Liver (tissue), 9 donors: Measurements from ENCODE around the gene IGSF3. TPM values are rescaled to one million over a fixed set of nuclear protein-coding genes. Genes with fewer than 3 reads are reported as not detected.

Experiments used
- DNase-seq: peaks from one replicate; pipeline ENCODE4 v3.0.0-alpha.2; 2017; ENCODE audit warnings: low spot score
- H3K27ac ChIP-seq, 2 donors: one replicate each; pipeline ENCODE4 v1.7.0; 2013; ENCODE audit warnings: inconsistent platforms in 2 of 2, low read length in 2 of 2, control low read depth in 1 of 2, low read depth in 1 of 2, mild to moderate bottlenecking in 1 of 2
- H3K27me3 ChIP-seq, 4 donors: one replicate each; pipeline versions ENCODE4 v1.6.1 to v1.7.0; 2013; ENCODE audit warnings: low read length in 3 of 4, inconsistent platforms in 1 of 4, mild to moderate bottlenecking in 1 of 4, moderate library complexity in 1 of 4; ENCODE audit not compliant: control insufficient read depth in 4 of 4, insufficient read depth in 4 of 4
- H3K36me3 ChIP-seq, 4 donors: one replicate each; pipeline versions ENCODE4 v1.6.1 to v1.7.0; 2013; ENCODE audit warnings: low read length in 3 of 4, mild to moderate bottlenecking in 3 of 4, low read depth in 1 of 4, moderate library complexity in 1 of 4; ENCODE audit not compliant: control insufficient read depth in 4 of 4, insufficient read depth in 3 of 4
- H3K4me1 ChIP-seq, 4 donors: one replicate each; pipeline versions ENCODE4 v1.6.1 to v1.7.0; 2013; ENCODE audit warnings: low read length in 3 of 4, mild to moderate bottlenecking in 3 of 4, moderate library complexity in 1 of 4; ENCODE audit not compliant: control insufficient read depth in 4 of 4, insufficient read depth in 4 of 4
- H3K4me3 ChIP-seq, 3 donors: one replicate each; pipeline versions ENCODE4 v1.6.1 to v1.7.0; 2013; ENCODE audit warnings: low read length in 3 of 3, control low read depth in 1 of 3, low read depth in 1 of 3, mild to moderate bottlenecking in 1 of 3
- H3K9ac ChIP-seq, 2 donors: one replicate each; pipeline ENCODE4 v1.7.0; 2013; ENCODE audit warnings: low read length in 2 of 2, mild to moderate bottlenecking in 2 of 2, moderate library complexity in 2 of 2, control low read depth in 1 of 2, low read depth in 1 of 2
- H3K9me3 ChIP-seq, 4 donors: one replicate each; pipeline versions ENCODE4 v1.6.1 to v1.7.0; 2013; ENCODE audit warnings: low read length in 3 of 4; ENCODE audit not compliant: control insufficient read depth in 4 of 4
- EGR1 ChIP-seq, 2 donors: IDR thresholded peaks; 2 replicates each; pipeline ENCODE4 v1.6.1; 2016 to 2018; ENCODE audit warnings: antibody characterized with exemption in 2 of 2, low read depth in 2 of 2
- FOXA1 ChIP-seq: IDR thresholded peaks from 2 replicates; pipeline ENCODE4 v1.6.1; 2016; ENCODE audit warnings: antibody characterized with exemption
- FOXA2 ChIP-seq: IDR thresholded peaks from 2 replicates; pipeline ENCODE4 v1.6.1; 2016; ENCODE audit warnings: antibody characterized with exemption
- HNF4A ChIP-seq, 2 donors: conservative IDR thresholded peaks; 2 replicates each; pipeline ENCODE4 v1.6.1; 2016; ENCODE audit warnings: antibody characterized with exemption in 2 of 2, mild to moderate bottlenecking in 2 of 2
- HNF4G ChIP-seq: IDR thresholded peaks from 2 replicates; pipeline ENCODE4 v1.6.1; 2016; ENCODE audit warnings: antibody characterized with exemption
- JUND ChIP-seq, 2 donors: IDR thresholded peaks; 2 replicates each; pipeline ENCODE4 v1.6.1; 2016; ENCODE audit warnings: antibody characterized with exemption in 2 of 2
- NR2F2 ChIP-seq: IDR thresholded peaks from 2 replicates; pipeline ENCODE4 v1.6.1; 2016; ENCODE audit warnings: antibody characterized with exemption
- RAD21 ChIP-seq, 2 donors: IDR thresholded peaks; 2 replicates each; pipeline ENCODE4 v1.6.1; 2016; ENCODE audit warnings: antibody characterized with exemption in 2 of 2, mild to moderate bottlenecking in 2 of 2
- RXRA ChIP-seq, 2 donors: IDR thresholded peaks; 2 replicates each; pipeline ENCODE4 v1.6.1; 2017 to 2018; ENCODE audit warnings: antibody characterized with exemption in 2 of 2, mild to moderate bottlenecking in 1 of 2
- SP1 ChIP-seq: IDR thresholded peaks from 2 replicates; pipeline ENCODE4 v1.6.1; 2018; ENCODE audit warnings: antibody characterized with exemption, mild to moderate bottlenecking
- TAF1 ChIP-seq: conservative IDR thresholded peaks from 2 replicates; pipeline ENCODE4 v1.6.1; 2016; ENCODE audit warnings: antibody characterized with exemption, mild to moderate bottlenecking
- YY1 ChIP-seq: IDR thresholded peaks from 2 replicates; pipeline ENCODE4 v1.6.1; 2016; ENCODE audit warnings: antibody characterized with exemption, mild to moderate bottlenecking
- WGBS: extraction: QIAGEN DNeasy Blood & Tissue Kit; methylation state at CpG from one replicate; pipeline ENCODE4 v1.1.7; 2013; 5-methylcytosine and 5-hydroxymethylcytosine counted together
- polyA plus RNA-seq, 2 donors: library from polyadenylated mRNA; stranded (reverse) in 1 of 2; unstranded in 1 of 2; fragments of 200-250 nt in 1 of 2; fragments of >200 nt in 1 of 2; fragmentation: Nextera tagmentation in 1 of 2; extraction: Ambion mirVana in 1 of 2; gene quantifications; one replicate each; pipeline versions ENCODE4 v1.2.1 to v1.2.3, GENCODE V29; 2013 to 2015
- total RNA-seq, 2 donors: library from RNA; depleted of rRNA; stranded (reverse); fragments of >200 nt; gene quantifications; one replicate each; pipeline ENCODE4 v1.2.3, GENCODE V29; 2014
- TF ChIP-seq, protein P1 (sequence below): fragments of 150-350 bp; IDR thresholded peaks from 2 replicates; pipeline ENCODE4 v1.5.1; 2017; ENCODE audit warnings: improper control_type of control experiment, low read depth, low read length; ENCODE audit not compliant: missing input control
- TF ChIP-seq, protein P2 (sequence below): IDR thresholded peaks from 2 replicates; pipeline ENCODE4 v1.6.1; 2016; ENCODE audit warnings: antibody characterized with exemption
- TF ChIP-seq, protein P3 (sequence below): IDR thresholded peaks from 2 replicates; pipeline ENCODE4 v1.6.1; 2016; ENCODE audit warnings: antibody characterized with exemption
- TF ChIP-seq, protein P4 (sequence below): IDR thresholded peaks from 2 replicates; pipeline ENCODE4 v1.6.1; 2016; ENCODE audit warnings: antibody characterized with exemption
- donor health status: healthy.
- donor health status: healthy.
- donor health status: healthy.
- donor health status: healthy.
- donor health status: healthy.

The IGSF3 gene
- total and polyA plus RNA-seq, 4 donors: 0.14 to 5.4 (median 0.68) TPM

DNA sequence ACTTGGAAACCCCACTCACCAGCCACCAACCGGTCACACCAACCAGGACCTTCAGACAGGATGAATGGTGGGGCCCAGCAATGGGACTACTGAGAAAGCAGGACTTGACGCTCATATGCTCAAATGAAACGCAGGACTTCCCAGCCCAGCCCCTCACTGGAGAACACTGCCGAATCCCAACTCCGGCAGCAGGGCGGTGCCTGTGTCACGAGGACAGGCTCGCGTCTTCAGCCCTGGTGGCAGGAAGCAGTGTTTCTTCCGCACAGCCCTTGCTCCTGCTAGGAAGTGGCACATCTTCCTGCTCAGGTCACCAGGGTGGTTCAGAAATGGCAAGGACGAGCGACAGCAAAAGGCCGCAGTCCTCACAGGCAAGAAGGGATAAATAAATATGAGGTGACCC lies 135.6 kb downstream of the IGSF3 start:
- no peak for TF ChIP-seq HNF4A (conservative IDR thresholded peaks at IDR 0.05)
- no peak for TF ChIP-seq JUND (IDR thresholded peaks at IDR 0.05)
- TF ChIP-seq TAF1: no peak
- TF ChIP-seq, protein P1, sequence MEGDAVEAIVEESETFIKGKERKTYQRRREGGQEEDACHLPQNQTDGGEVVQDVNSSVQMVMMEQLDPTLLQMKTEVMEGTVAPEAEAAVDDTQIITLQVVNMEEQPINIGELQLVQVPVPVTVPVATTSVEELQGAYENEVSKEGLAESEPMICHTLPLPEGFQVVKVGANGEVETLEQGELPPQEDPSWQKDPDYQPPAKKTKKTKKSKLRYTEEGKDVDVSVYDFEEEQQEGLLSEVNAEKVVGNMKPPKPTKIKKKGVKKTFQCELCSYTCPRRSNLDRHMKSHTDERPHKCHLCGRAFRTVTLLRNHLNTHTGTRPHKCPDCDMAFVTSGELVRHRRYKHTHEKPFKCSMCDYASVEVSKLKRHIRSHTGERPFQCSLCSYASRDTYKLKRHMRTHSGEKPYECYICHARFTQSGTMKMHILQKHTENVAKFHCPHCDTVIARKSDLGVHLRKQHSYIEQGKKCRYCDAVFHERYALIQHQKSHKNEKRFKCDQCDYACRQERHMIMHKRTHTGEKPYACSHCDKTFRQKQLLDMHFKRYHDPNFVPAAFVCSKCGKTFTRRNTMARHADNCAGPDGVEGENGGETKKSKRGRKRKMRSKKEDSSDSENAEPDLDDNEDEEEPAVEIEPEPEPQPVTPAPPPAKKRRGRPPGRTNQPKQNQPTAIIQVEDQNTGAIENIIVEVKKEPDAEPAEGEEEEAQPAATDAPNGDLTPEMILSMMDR: no peak
- no peak for TF ChIP-seq EGR1 (IDR thresholded peaks at IDR 0.05; ENCODE audit: low read depth in 2 of 2)
- TF ChIP-seq RXRA (IDR thresholded peaks at IDR 0.05): no peak
- no peak for TF ChIP-seq NR2F2
- Histone ChIP-seq H3K9ac (no peak overlapping the region), H3K36me3 (peaks cover 1 to 7% (median 3%) of the 10 kb centered on the region in 4 donors), H3K27me3 (no peaks in the 10 kb centered on the region), H3K4me1 (no peaks in the 10 kb centered on the region), H3K4me3 (no peak overlapping the region), H3K9me3 (no peaks in the 10 kb centered on the region), H3K27ac (no peak overlapping the region)
- 92% methylated on average over 13 of the region's 13 CpGs for WGBS
- no peak for DNase-seq

DNA sequence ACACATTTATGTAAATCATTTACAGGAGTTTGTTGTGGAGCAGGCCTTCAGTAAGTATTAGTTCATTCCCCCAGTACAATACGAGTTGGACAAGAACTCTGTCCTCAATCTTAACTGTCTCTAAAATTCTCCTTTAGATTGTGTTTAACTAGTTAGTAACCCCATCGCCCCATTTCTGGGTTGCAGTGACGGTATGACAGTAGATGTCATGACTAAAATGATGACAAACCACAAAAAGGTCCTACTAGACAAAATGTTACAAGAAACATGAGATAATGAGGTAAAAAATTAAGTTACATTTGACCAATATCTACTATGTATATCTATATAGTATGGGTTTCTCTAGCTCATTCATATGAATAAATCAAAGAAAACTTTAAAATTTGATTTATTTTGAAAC lies 137.9 kb downstream of the IGSF3 start:
- Histone ChIP-seq H3K9me3 (no peaks in the 10 kb centered on the region), H3K4me1 (no peaks in the 10 kb centered on the region), H3K27ac (no peak overlapping the region), H3K4me3 (no peak overlapping the region), H3K27me3 (no peaks in the 10 kb centered on the region), H3K36me3 (peaks cover 0 to 4% (median 0%) of the 10 kb centered on the region in 4 donors), H3K9ac (no peak overlapping the region)
- TF ChIP-seq YY1 (no peak), RXRA (IDR thresholded peaks at IDR 0.05) (no peak), EGR1 (IDR thresholded peaks at IDR 0.05; ENCODE audit: low read depth in 2 of 2) (no peak), FOXA1 (no peak)
- TF ChIP-seq, protein P2, sequence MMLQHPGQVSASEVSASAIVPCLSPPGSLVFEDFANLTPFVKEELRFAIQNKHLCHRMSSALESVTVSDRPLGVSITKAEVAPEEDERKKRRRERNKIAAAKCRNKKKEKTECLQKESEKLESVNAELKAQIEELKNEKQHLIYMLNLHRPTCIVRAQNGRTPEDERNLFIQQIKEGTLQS: no peak
- 96% methylated on average over 3 of the region's 3 CpGs for WGBS
- DNase-seq: no peak

DNA sequence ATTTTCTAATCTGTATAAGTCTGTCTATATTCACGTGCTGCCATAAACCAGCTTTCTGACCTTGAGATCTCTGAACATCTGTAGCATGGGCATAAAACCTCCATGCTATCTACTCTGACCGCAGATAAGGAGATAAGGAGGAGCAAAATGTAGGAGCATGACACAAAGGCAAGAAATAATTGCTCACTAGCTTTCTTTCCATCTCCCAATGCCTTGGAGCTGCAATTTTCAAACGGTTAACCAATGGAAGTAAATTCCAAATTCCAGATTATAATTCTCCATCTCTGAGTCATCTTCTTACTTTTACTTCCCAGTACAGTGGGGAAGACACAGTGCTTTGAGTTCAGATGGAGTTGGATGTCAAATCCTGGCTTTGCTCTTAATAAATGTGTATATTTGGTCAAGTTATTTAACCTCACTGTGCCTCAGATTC lies 138.3 kb downstream of the IGSF3 start:
- Histone ChIP-seq H3K4me1 (no peaks in the 10 kb centered on the region), H3K9me3 (no peaks in the 10 kb centered on the region), H3K36me3 (peaks cover 0 to 4% (median 0%) of the 10 kb centered on the region in 4 donors), H3K27me3 (no peaks in the 10 kb centered on the region), H3K27ac (no peak overlapping the region), H3K4me3 (no peak overlapping the region), H3K9ac (no peak overlapping the region)
- no peak for DNase-seq
- TF ChIP-seq, protein P3, sequence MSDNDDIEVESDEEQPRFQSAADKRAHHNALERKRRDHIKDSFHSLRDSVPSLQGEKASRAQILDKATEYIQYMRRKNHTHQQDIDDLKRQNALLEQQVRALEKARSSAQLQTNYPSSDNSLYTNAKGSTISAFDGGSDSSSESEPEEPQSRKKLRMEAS: no peak
- 93% methylated on average over 3 of the region's 3 CpGs for WGBS

DNA sequence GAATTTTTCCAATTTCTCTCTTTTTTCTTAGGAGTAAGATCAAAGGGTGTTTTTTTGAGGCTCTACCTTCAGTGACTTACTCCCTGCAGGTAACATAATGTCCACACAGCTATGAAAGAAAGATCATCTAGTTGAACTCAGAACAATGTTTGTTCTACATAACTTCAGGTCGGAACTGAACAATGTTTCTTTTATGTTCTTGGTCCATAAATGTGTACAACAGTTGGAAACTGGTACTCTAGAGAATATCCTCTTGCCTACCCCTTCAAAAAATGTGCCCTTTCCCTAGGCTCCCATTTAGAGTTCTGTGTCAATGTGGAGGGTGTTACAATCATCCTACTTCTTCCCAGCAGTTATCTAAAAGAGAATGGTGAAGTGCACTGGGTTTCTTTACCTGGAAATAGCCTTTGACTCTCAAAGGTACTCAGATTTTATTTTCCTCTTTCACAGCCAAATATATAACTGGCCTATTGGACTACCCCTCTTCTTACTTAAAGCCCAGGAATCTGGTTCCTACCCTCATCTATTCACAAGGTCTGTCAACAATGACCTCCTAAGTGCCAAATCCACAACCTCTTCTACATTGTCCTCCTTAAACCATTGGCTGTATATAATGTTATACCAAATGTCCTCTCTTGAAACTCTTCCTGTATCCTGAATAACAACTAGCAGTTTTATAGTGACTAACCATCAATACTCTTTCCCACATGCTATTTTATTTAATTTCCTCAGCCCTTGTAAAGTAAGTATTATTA lies 139.0 kb downstream of the IGSF3 start:
- H3K36me3 ChIP-seq: peaks cover 0 to 1% (median 0%) of the 10 kb centered on the region in 4 donors
- DNase-seq: no peak
- no peaks in the 10 kb centered on the region for H3K27me3 ChIP-seq
- 89% methylated on average over 1 of the region's 1 CpG for WGBS
- no peak overlapping the region for H3K9ac ChIP-seq
- H3K4me1 ChIP-seq: no peaks in the 10 kb centered on the region
- no peak overlapping the region for H3K4me3 ChIP-seq
- no peak overlapping the region for H3K27ac ChIP-seq
- no peaks in the 10 kb centered on the region for H3K9me3 ChIP-seq
- TF ChIP-seq JUND (IDR thresholded peaks at IDR 0.05) (no peak), RAD21 (IDR thresholded peaks at IDR 0.05) (no peak), NR2F2 (no peak), YY1 (no peak), FOXA2 (no peak), HNF4A (conservative IDR thresholded peaks at IDR 0.05) (no peak), SP1 (no peak), HNF4G (no peak), RXRA (IDR thresholded peaks at IDR 0.05) (no peak)
- TF ChIP-seq, protein P4, sequence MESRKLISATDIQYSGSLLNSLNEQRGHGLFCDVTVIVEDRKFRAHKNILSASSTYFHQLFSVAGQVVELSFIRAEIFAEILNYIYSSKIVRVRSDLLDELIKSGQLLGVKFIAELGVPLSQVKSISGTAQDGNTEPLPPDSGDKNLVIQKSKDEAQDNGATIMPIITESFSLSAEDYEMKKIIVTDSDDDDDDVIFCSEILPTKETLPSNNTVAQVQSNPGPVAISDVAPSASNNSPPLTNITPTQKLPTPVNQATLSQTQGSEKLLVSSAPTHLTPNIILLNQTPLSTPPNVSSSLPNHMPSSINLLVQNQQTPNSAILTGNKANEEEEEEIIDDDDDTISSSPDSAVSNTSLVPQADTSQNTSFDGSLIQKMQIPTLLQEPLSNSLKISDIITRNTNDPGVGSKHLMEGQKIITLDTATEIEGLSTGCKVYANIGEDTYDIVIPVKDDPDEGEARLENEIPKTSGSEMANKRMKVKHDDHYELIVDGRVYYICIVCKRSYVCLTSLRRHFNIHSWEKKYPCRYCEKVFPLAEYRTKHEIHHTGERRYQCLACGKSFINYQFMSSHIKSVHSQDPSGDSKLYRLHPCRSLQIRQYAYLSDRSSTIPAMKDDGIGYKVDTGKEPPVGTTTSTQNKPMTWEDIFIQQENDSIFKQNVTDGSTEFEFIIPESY: no peak
- TF ChIP-seq, protein P3: no peak
- TF ChIP-seq, protein P2: no peak
